Astrocyte of the spinal cord (primary cell): ENCODE data around the gene IFNA4.
"Not testable (repeated sequence)": the region's sequence is repeated elsewhere in the genome, so short reads cannot be mapped to it uniquely, and the experiment has no call there.

Experiments
- DNase-seq: peaks from one replicate; pipeline ENCODE4 v3.0.0; 2011; ENCODE audit warnings: low read depth, low spot score
- H3K4me3 ChIP-seq: 2 replicates; pipeline ENCODE4 v1.5.1; 2011; ENCODE audit warnings: low read depth, mild to moderate bottlenecking, low read length, moderate library complexity
- CTCF ChIP-seq: IDR thresholded peaks from 2 replicates; pipeline ENCODE4 v1.5.1; 2012; ENCODE audit warnings: low read depth, mild to moderate bottlenecking, low read length, inconsistent platforms
- in situ Hi-C: cut with HindIII; loops from 2 replicates; pipeline ENCODE4 v1.10.0; 2017; ENCODE audit warnings: low sequenced_read_pairs

IFNA4 gene

GRCh38 chr9:21213411-21214326 is 26.3 kb upstream of the IFNA4 start:
- peak; percentile 54 for TF ChIP-seq CTCF
- DNase-seq, result peak; percentile 6
- in situ Hi-C loops, H3K4me3 ChIP-seq: not testable (repeated sequence)

GRCh38 chr9:21212160-21212559 is 24.8 kb upstream of the IFNA4 start:
- H3K4me3 ChIP-seq, DNase-seq, in situ Hi-C loops: not testable (repeated sequence)

- in situ Hi-C loops, H3K4me3 ChIP-seq, DNase-seq: not testable (repeated sequence)
Measured at GRCh38 chr9:21210782-21211181, 23.4 kb upstream of the IFNA4 start.

GRCh38 chr9:21210311-21210710 is 22.9 kb upstream of the IFNA4 start:
- H3K4me3 ChIP-seq, result no peak overlapping the region
- no peak for TF ChIP-seq CTCF
- DNase-seq, result no peak
- in situ Hi-C loops, result no loop called here

- H3K4me3 ChIP-seq, in situ Hi-C loops, DNase-seq: not testable (repeated sequence)
Measured at GRCh38 chr9:21207043-21207442, 19.7 kb upstream of the IFNA4 start, which contains the start of gene IFNA10. IFNA10 (minus strand) TSS chr9:21207143; CDS start chr9:21207097, 46 bp downstream.

- TF ChIP-seq CTCF, result no peak
- no peak overlapping the region for H3K4me3 ChIP-seq
- in situ Hi-C loops, result no loop called here
- no peak for DNase-seq
Measured at GRCh38 chr9:21205204-21205603, 17.8 kb upstream of the IFNA4 start.

- in situ Hi-C loops, H3K4me3 ChIP-seq, DNase-seq: not testable (repeated sequence)
Measured at GRCh38 chr9:21202105-21202504, 14.7 kb upstream of the IFNA4 start, which contains the start of gene IFNA7. IFNA7 (minus strand) TSS chr9:21202205; CDS start chr9:21202165, 40 bp downstream.

GRCh38 chr9:21194867-21195776 is 7.7 kb upstream of the IFNA4 start:
- TF ChIP-seq CTCF, result peak; percentile 64
- DNase-seq, result peak; percentile 15
- in situ Hi-C loops, H3K4me3 ChIP-seq: not testable (repeated sequence)
